HG03159 (cell line): Measurements from ENCODE around the gene ADGRE2.
A peak's percentile ranks its signal among the peaks of the same experiment; 100 is the strongest.

Source experiments
- ATAC-seq: cut with Tn5 transposase; IDR thresholded peaks from one replicate; pipeline ENCODE4 v1.9.1; 2021; ENCODE audit warnings: mild to moderate bottlenecking, moderate library complexity; ENCODE audit not compliant: unreplicated experiment

The ADGRE2 gene

DNA sequence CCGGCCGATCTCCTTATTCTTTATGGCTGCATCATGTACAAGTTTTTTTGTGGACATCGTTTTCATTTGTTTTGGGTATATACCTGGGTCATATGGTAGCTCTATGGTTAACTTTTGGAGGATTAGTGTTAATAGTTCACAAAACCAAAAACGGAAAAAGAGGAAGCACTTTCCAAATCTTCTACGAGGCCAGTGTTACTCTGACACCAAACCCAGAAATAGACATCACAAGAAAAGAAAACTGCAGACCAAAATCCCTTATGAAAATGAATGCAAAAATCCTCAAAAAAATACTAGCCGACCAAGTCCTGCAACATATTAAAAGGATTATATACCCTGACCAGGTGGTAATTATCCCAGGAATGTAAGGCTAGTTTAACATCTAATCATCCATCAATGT, 29.8 kb downstream of the ADGRE2 start:
- no peak for ATAC-seq

- no peak for ATAC-seq
Observed at GRCh38 chr19:14746886-14747285, 31.5 kb downstream of the ADGRE2 start.

GRCh38 chr19:14735915-14736314, 42.4 kb downstream of the ADGRE2 start:
- no peak for ATAC-seq

DNA sequence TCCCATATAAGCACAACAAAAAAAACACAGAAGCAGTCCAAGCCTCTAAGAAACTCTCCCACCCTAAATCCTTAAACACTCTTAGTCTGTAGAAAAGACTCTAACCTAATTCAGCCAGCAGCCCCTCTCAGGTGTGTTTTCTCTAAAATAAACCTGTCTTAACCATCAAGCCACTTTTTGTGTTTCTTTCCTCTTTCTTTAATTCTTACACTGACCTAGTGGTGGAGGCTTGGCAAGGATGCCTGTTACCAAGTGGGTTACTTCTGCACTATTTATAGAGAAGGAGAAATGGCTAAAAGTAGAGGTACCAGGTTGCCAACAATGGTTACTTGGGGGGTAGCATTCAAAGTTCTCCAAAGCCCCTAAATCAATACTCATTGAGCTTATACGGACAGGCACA, 44.8 kb downstream of the ADGRE2 start:
- ATAC-seq, result no peak

- no peak for ATAC-seq
Observed at GRCh38 chr19:14732510-14732909, 45.9 kb downstream of the ADGRE2 start.

- no peak for ATAC-seq
Observed at GRCh38 chr19:14731200-14731599, 47.2 kb downstream of the ADGRE2 start.

- no peak for ATAC-seq
Observed at GRCh38 chr19:14728595-14728994, 49.8 kb downstream of the ADGRE2 start.

GRCh38 chr19:14722127-14722526, 56.2 kb downstream of the ADGRE2 start:
- no peak for ATAC-seq

DNA sequence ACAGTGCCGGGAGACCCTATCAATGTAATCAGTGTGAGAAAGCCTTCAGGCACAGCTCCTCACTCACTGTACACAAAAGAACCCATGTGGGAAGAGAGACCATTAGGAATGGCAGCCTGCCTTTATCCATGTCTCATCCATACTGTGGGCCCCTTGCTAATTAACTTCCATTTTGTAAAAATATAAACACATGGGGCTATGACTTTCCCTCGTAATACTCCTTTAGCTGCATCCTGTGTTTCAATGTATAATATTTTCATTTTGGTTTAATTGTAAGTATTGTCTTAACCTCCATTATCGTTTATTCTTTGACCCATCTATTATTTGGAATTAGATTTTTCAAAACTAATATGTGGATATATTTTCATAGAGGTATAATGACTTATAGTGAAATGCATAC, 59.2 kb downstream of the ADGRE2 start:
- no peak for ATAC-seq

DNA sequence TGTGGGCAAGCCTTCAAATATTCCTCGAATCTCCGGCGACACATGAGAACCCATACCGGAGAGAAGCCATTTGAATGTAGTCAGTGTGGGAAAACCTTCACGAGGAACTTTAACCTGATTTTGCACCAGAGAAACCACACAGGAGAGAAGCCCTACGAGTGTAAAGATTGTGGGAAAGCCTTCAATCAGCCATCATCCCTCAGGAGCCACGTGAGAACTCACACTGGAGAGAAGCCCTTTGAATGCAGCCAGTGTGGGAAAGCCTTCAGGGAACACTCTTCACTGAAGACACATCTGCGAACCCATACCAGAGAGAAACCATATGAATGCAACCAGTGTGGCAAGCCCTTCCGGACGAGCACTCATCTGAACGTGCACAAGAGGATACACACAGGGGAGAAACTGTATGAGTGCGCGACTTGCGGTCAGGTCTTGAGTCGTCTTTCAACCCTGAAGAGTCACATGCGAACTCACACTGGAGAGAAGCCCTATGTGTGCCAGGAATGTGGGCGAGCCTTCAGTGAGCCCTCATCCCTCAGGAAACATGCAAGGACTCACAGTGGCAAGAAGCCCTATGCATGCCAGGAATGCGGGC, 59.7 kb downstream of the ADGRE2 start:
- no peak for ATAC-seq

GRCh38 chr19:14715841-14716240, 62.5 kb downstream of the ADGRE2 start:
- ATAC-seq, result no peak

GRCh38 chr19:14704450-14704849, 73.9 kb downstream of the ADGRE2 start:
- no peak for ATAC-seq

DNA sequence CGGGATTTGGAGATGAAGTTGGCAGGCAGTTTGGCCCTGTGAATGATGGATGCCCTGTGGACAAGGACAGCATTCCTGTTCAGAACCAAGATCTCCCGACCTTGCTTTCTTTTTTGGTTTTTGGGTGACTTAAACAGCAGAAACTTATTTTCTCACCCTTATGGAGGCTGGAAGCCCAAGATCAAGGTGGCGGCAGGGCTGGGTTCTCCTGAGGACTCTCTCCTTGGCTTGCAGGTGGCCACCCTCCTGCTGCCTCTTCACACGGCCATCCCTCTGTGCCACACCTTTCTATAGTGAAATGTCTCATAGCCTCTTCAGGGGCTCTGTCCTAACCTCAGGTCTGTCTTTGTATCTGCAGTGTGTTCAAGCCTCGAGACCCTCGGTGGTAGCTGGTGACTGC, 74.5 kb downstream of the ADGRE2 start:
- ATAC-seq, result no peak

DNA sequence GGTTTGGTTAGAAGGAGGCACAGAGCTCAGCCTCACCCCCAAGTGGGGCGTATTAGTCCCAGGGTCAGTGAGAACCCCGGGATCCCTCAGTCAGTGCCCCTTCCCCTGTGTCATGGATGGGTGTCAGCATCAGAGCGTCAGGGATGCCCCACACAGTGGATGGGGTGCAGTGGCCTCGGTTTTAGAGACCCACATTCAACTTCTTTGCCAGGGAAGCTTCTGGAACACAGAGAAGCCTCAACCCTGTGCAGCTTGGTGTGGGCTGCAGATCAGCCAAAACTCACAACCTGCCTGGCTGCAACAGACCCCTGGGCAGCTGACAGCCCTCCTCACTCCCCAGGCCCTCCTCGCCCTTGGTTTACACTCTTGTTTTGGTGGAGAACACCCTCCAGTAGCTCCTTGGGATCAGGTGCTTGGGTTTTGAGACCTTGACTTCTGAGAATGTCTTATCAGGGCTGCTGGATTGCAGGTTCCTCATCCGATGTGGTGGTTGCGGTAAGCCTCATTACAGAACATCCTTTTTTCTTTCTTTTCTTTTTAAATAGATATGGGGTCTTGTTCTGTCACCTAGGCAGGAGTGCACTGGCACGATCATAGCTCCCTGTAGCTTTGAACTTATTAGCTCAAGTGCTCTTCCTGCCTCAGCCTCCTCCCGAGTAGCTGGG, 77.5 kb downstream of the ADGRE2 start:
- no peak for ATAC-seq

- ATAC-seq, result no peak
Observed at GRCh38 chr19:14699641-14700040, 78.7 kb downstream of the ADGRE2 start.

DNA sequence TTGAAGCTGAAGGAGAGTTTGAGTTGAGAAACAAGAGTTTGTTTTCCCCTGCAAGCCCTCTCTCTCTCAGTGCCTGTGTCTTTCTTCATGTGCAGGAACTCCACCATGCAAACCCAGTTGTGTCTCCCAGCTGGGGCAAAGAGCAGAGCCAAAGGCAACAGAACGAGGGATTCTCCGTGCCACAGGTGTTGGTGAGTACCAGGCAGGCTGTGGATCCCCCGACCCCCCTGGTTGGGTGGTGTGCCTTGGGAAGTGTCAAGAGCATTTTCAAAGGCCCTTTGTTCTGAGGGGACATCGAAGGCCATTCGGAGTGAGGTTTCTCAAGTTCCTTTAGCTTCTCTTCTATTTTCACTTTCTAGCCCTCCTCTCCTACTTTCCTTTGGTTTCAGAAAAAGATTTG, 82.9 kb downstream of the ADGRE2 start:
- ATAC-seq, result no peak

DNA sequence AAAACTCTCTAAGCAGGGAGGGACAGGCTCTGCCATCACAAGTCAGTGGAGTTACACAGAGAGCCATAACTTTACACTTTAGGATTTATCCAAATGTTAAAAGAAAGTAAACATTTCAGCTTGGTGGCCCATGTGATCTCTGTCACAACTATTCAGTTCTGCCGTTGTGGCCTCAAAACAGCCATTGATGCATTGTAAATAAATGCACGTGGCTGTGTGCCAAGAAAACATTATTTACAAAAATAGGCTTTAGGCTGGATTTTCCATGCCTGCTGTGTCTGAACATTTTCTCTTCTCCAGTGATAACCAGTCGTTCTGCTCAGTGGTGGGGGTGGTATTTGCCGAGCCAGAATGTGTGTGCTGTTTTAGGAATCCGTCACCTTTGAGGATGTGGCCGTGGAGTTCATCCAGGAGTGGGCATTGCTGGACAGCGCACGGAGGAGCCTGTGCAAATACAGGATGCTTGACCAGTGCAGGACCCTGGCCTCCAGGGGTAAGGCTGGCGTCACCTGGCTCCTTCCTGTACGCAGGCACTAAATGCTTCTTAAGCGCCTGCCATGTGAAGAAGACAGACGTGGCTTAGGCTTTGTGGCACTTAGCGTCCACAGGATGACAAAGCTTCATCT, 83.6 kb downstream of the ADGRE2 start:
- ATAC-seq, result no peak

GRCh38 chr19:14689598-14690503, 88.5 kb downstream of the ADGRE2 start, which contains the start of gene ZNF333:
ZNF333 (plus strand) TSS chr19:14690048; CDS start chr19:14693492, 3,444 bp downstream.
- peak; percentile 84 for ATAC-seq

DNA sequence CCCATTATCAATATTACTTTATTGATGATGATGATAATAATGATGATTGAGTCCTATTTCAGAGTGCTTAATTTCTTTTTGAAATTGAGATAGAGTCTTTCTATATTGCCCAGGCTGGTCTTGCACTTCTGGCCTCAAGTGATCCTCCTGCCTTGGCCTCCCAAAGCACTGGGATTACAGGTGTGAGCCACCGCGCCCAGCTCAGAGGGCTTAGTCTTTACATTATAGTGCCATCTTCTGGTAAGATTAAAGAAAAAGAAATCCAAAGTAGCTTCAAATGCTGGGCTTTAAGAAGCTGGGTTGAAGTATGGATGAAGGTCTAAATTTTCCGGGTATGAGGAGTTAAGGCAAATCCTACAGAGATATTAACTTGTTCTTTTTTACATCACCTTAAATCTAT, 91.9 kb downstream of the ADGRE2 start:
- ATAC-seq, result no peak

- no peak for ATAC-seq
Observed at GRCh38 chr19:14683439-14683838, 94.9 kb downstream of the ADGRE2 start.
